Effector memory CD8-positive, alpha-beta T cell (primary cell): ENCODE data around the gene FAM193A.
A peak's percentile ranks its signal among the peaks of the same experiment; 100 is the strongest.

Source experiments
- ATAC-seq: fragments of 150-1000 bp; cut with Tn5 transposase; replicated peaks from 2 replicates; pipeline ENCODE4 v1.10.0; 2021; ENCODE audit warnings: mild to moderate bottlenecking, moderate library complexity
- DNase-seq, 3 experiments: peaks; one replicate each; pipeline ENCODE4 v3.0.0; 2021
- H3K27ac Mint-ChIP-seq, 2 donors: one replicate each; pipeline ENCODE4 v1.8.0; 2022; ENCODE audit warnings: mild to moderate bottlenecking in 2 of 2, mixed read lengths in 2 of 2, moderate library complexity in 2 of 2
- H3K27me3 Mint-ChIP-seq, 2 donors: one replicate each; pipeline ENCODE4 v1.8.0; 2022; ENCODE audit warnings: mixed read lengths in 2 of 2
- H3K36me3 Mint-ChIP-seq: one replicate; pipeline ENCODE4 v1.8.0; 2022; ENCODE audit warnings: mild to moderate bottlenecking, moderate library complexity, mixed read lengths; ENCODE audit not compliant: insufficient read depth
- H3K4me1 Mint-ChIP-seq, 2 donors: one replicate each; pipeline ENCODE4 v1.8.0; 2022; ENCODE audit warnings: low read depth in 2 of 2, mixed read lengths in 2 of 2
- H3K4me3 Mint-ChIP-seq, 2 donors: one replicate each; pipeline ENCODE4 v1.8.0; 2022; ENCODE audit warnings: mild to moderate bottlenecking in 2 of 2, mixed read lengths in 2 of 2, moderate library complexity in 2 of 2
- H3K9me3 Mint-ChIP-seq, 2 donors: one replicate each; pipeline ENCODE4 v1.8.0; 2022; ENCODE audit warnings: mixed read lengths in 2 of 2

The FAM193A gene

GRCh38 chr4:2570551-2571222 lies 34.2 kb downstream of the FAM193A start:
- Mint-ChIP-seq H3K4me3 (peak overlapping the region; percentile 56 to 65), H3K9me3 (no peaks in the 10 kb centered on the region), H3K36me3 (peaks cover 18% of the 10 kb centered on the region), H3K4me1 (peaks cover 38 to 49% of the 10 kb centered on the region in 2 donors), H3K27me3 (no peaks in the 10 kb centered on the region), H3K27ac (peak overlapping the region; percentile 89 to 92)
- DNase-seq (peak; percentile 54 to 73 (median 56)), ATAC-seq (peak; percentile 99)

- peak overlapping the region in 1 of 2 donors; percentile 11 for H3K4me3 Mint-ChIP-seq
- DNase-seq (no peak), ATAC-seq (no peak)
- H3K27me3 Mint-ChIP-seq = no peaks in the 10 kb centered on the region
- H3K9me3 Mint-ChIP-seq = no peaks in the 10 kb centered on the region
- peaks cover 45 to 54% of the 10 kb centered on the region in 2 donors for H3K4me1 Mint-ChIP-seq
- peak overlapping the region; percentile 8 to 45 for H3K27ac Mint-ChIP-seq
- peaks cover 15% of the 10 kb centered on the region for H3K36me3 Mint-ChIP-seq
These were observed 35.6 kb downstream of the FAM193A start for GRCh38 chr4:2572076-2572475.

- Mint-ChIP-seq H3K36me3 (peaks cover 10% of the 10 kb centered on the region), H3K4me1 (peaks cover 49 to 55% of the 10 kb centered on the region in 2 donors), H3K9me3 (no peaks in the 10 kb centered on the region), H3K27ac (peak overlapping the region; percentile 6 to 63), H3K27me3 (no peaks in the 10 kb centered on the region), H3K4me3 (no peak overlapping the region)
- DNase-seq = no peak
- no peak for ATAC-seq
These were observed 36.4 kb downstream of the FAM193A start for GRCh38 chr4:2572866-2573265.

GRCh38 chr4:2574009-2574408 lies 37.6 kb downstream of the FAM193A start:
- H3K4me3 Mint-ChIP-seq = no peak overlapping the region
- H3K36me3 Mint-ChIP-seq = peaks cover 8% of the 10 kb centered on the region
- H3K27ac Mint-ChIP-seq = peak overlapping the region; percentile 6 to 63
- peaks cover 50 to 53% of the 10 kb centered on the region in 2 donors for H3K4me1 Mint-ChIP-seq
- DNase-seq (no peak), ATAC-seq (no peak)
- H3K27me3 Mint-ChIP-seq = no peaks in the 10 kb centered on the region
- H3K9me3 Mint-ChIP-seq = no peaks in the 10 kb centered on the region

- Mint-ChIP-seq H3K4me1 (peaks cover 48 to 52% of the 10 kb centered on the region in 2 donors), H3K4me3 (no peak overlapping the region), H3K27me3 (no peaks in the 10 kb centered on the region), H3K27ac (peak overlapping the region in 1 of 2 donors; percentile 2), H3K9me3 (no peaks in the 10 kb centered on the region), H3K36me3 (peaks cover 5% of the 10 kb centered on the region)
- ATAC-seq (no peak), DNase-seq (no peak)
These were observed 38.4 kb downstream of the FAM193A start for GRCh38 chr4:2574863-2575262.

- no peaks in the 10 kb centered on the region for H3K9me3 Mint-ChIP-seq
- H3K36me3 Mint-ChIP-seq = peaks cover 2% of the 10 kb centered on the region
- no peak overlapping the region for H3K27ac Mint-ChIP-seq
- H3K4me1 Mint-ChIP-seq = peaks cover 36 to 44% of the 10 kb centered on the region in 2 donors
- DNase-seq (no peak), ATAC-seq (no peak)
- H3K4me3 Mint-ChIP-seq = no peak overlapping the region
- no peaks in the 10 kb centered on the region for H3K27me3 Mint-ChIP-seq
These were observed 39.8 kb downstream of the FAM193A start for GRCh38 chr4:2576290-2576689.

- peaks cover 41 to 46% of the 10 kb centered on the region in 2 donors for H3K4me1 Mint-ChIP-seq
- ATAC-seq = no peak
These were observed 41.7 kb downstream of the FAM193A start for GRCh38 chr4:2578106-2578505.

GRCh38 chr4:2579910-2580309 lies 43.5 kb downstream of the FAM193A start:
- no peak for DNase-seq
- peaks cover 10% of the 10 kb centered on the region for H3K36me3 Mint-ChIP-seq
- H3K4me3 Mint-ChIP-seq = no peak overlapping the region
- no peak for ATAC-seq
- H3K4me1 Mint-ChIP-seq = peaks cover 35 to 43% of the 10 kb centered on the region in 2 donors
- no peak overlapping the region for H3K27ac Mint-ChIP-seq
- no peaks in the 10 kb centered on the region for H3K27me3 Mint-ChIP-seq
- H3K9me3 Mint-ChIP-seq = no peaks in the 10 kb centered on the region

More at GRCh38 chr4:2578106-2578505, 41.7 kb downstream of the FAM193A start:
- Mint-ChIP-seq H3K27me3 (no peaks in the 10 kb centered on the region), H3K9me3 (no peaks in the 10 kb centered on the region), H3K36me3 (peaks cover 10% of the 10 kb centered on the region), H3K27ac (peak overlapping the region in 1 of 2 donors; percentile 17), H3K4me3 (no peak overlapping the region)
- DNase-seq = no peak

- H3K9me3 Mint-ChIP-seq = no peaks in the 10 kb centered on the region
- H3K27me3 Mint-ChIP-seq = no peaks in the 10 kb centered on the region
- H3K27ac Mint-ChIP-seq = peak overlapping the region; percentile 5 to 86
- peaks cover 44 to 58% of the 10 kb centered on the region in 2 donors for H3K4me1 Mint-ChIP-seq
- no peak for DNase-seq
- H3K4me3 Mint-ChIP-seq = no peak overlapping the region
- no peak for ATAC-seq
- peaks cover 8% of the 10 kb centered on the region for H3K36me3 Mint-ChIP-seq
These were observed 46.6 kb downstream of the FAM193A start for GRCh38 chr4:2583092-2583491.

GRCh38 chr4:2583517-2583916 lies 47.1 kb downstream of the FAM193A start:
- no peak overlapping the region for H3K4me3 Mint-ChIP-seq
- H3K36me3 Mint-ChIP-seq = peaks cover 8% of the 10 kb centered on the region
- ATAC-seq (no peak), DNase-seq (no peak)
- H3K4me1 Mint-ChIP-seq = peaks cover 47 to 60% of the 10 kb centered on the region in 2 donors
- no peaks in the 10 kb centered on the region for H3K9me3 Mint-ChIP-seq
- no peaks in the 10 kb centered on the region for H3K27me3 Mint-ChIP-seq
- peak overlapping the region; percentile 5 to 86 for H3K27ac Mint-ChIP-seq

- DNase-seq = no peak
- H3K27me3 Mint-ChIP-seq = no peaks in the 10 kb centered on the region
- peaks cover 61 to 82% of the 10 kb centered on the region in 2 donors for H3K4me1 Mint-ChIP-seq
- H3K9me3 Mint-ChIP-seq = no peaks in the 10 kb centered on the region
- peak overlapping the region in 1 of 2 donors; percentile 18 for H3K27ac Mint-ChIP-seq
- no peak for ATAC-seq
- H3K4me3 Mint-ChIP-seq = peak overlapping the region in 1 of 2 donors; percentile 8
- peaks cover 11% of the 10 kb centered on the region for H3K36me3 Mint-ChIP-seq
These were observed 50.1 kb downstream of the FAM193A start for GRCh38 chr4:2586502-2586901.

- H3K27me3 Mint-ChIP-seq = no peaks in the 10 kb centered on the region
- no peak overlapping the region for H3K4me3 Mint-ChIP-seq
- no peaks in the 10 kb centered on the region for H3K9me3 Mint-ChIP-seq
- H3K36me3 Mint-ChIP-seq = peaks cover 3% of the 10 kb centered on the region
- ATAC-seq = no peak
- H3K27ac Mint-ChIP-seq = peak overlapping the region; percentile 62 to 73
- no peak for DNase-seq
- peaks cover 54 to 77% of the 10 kb centered on the region in 2 donors for H3K4me1 Mint-ChIP-seq
These were observed 50.9 kb downstream of the FAM193A start for GRCh38 chr4:2587213-2587823.

GRCh38 chr4:2588259-2588658 lies 51.8 kb downstream of the FAM193A start:
- Mint-ChIP-seq H3K9me3 (no peaks in the 10 kb centered on the region), H3K4me1 (peaks cover 50 to 79% of the 10 kb centered on the region in 2 donors), H3K27me3 (no peaks in the 10 kb centered on the region), H3K4me3 (peak overlapping the region in 1 of 2 donors; percentile 23), H3K36me3 (peaks cover 3% of the 10 kb centered on the region), H3K27ac (peak overlapping the region; percentile 62 to 73)
- no peak for ATAC-seq
- no peak for DNase-seq

- DNase-seq (no peak), ATAC-seq (no peak)
- H3K4me3 Mint-ChIP-seq = peak overlapping the region in 1 of 2 donors; percentile 9
- H3K27me3 Mint-ChIP-seq = no peaks in the 10 kb centered on the region
- peaks cover 50 to 80% of the 10 kb centered on the region in 2 donors for H3K4me1 Mint-ChIP-seq
- H3K36me3 Mint-ChIP-seq = peaks cover 10% of the 10 kb centered on the region
- no peaks in the 10 kb centered on the region for H3K9me3 Mint-ChIP-seq
- peak overlapping the region; percentile 6 to 20 for H3K27ac Mint-ChIP-seq
These were observed 54.7 kb downstream of the FAM193A start for GRCh38 chr4:2591189-2591588.
